DMS53 treated with DMSO at 0.1 percent for 48 hours (cell line): ENCODE measurements around the gene SETX.

ENCODE experiments used
- DNase-seq: peaks from one replicate; lab custom pipeline; 2025; ENCODE audit not compliant: unreplicated experiment; lab: John Stamatoyannopoulos, UW

Gene SETX

GRCh38 chr9:132240841-132241482, 113.8 kb downstream of the SETX start:
- DNase-seq, result peak; percentile 82

DNA sequence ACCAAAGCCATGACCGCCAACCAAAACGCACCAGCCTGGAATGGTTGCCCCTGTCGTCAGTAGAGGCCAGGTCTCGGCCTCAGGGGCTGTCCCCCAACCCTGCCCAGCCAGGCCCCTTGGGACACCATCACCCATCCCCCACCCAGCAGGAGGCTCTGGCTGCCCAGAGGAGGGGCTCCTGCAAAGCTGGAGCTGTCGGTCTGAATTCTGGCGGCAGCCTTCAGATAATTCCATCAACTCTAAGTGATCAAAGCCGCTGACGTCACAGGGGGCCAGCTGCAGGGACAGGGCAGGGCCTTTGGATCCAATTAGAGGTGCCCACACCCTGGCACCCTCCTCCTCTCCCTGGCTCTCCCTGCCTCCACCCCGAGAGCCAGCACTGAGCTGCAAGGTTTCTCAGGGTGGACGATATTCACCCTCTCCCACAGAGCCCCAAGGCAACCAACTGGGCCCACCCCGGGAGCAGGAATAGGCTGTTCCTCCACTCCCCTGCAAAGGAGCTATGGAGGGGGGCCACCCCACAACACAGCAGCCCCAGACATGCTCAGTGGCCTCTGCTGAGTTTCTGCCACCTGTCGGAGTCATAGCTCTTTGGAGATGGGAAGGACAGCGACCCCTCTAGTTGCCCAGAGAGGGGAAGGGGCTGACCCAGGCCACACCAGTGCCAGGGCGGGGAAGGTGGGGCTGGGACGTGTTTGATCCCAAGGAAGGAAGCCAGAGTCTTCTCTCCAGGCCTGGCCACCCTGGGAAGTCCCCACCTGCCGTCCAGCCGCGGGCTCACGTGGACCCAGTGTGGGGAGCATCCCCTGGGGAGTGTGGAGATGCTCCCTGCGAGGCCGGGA, 114.6 kb downstream of the SETX start:
- no peak for DNase-seq

DNA sequence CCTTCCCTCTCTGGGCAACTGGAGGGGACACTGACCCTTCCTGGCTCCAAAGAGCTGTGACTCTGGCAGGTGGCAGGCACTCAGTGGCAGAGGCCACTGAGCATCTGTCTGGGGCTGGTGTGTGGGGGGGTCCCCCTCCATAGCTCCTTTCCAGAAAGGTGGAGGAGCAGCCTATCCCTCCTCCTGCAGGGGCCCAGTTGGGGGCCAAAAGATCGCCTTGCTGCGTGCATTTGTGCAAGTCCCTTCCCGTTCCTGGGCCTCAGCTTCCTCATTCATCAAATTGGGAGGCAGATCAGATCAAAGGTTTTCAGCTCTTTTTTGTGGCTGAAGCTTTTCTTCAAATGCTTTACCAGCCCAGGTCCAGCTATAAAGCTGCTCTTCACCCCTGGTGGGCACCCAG, 115.3 kb downstream of the SETX start:
- no peak for DNase-seq

DNA sequence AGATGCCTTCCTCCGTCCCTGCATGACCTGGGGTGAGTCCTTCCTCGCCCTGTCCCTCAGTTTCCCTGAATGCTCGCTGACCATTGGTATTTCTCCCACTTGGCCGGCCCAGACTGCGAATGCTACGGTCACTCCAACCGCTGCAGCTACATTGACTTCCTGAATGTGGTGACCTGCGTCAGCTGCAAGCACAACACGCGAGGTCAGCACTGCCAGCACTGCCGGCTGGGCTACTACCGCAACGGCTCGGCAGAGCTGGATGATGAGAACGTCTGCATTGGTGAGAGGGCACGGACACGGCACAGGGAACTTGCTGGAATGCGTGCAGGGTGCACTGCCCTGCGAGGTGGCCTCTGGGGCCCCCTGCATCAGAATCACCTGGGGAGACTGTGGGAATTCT, 115.8 kb downstream of the SETX start:
- no peak for DNase-seq

- no peak for DNase-seq
Observed at GRCh38 chr9:132238026-132238972, 116.5 kb downstream of the SETX start.

- DNase-seq, result no peak
Observed at GRCh38 chr9:132237481-132237880, 117.3 kb downstream of the SETX start.

DNA sequence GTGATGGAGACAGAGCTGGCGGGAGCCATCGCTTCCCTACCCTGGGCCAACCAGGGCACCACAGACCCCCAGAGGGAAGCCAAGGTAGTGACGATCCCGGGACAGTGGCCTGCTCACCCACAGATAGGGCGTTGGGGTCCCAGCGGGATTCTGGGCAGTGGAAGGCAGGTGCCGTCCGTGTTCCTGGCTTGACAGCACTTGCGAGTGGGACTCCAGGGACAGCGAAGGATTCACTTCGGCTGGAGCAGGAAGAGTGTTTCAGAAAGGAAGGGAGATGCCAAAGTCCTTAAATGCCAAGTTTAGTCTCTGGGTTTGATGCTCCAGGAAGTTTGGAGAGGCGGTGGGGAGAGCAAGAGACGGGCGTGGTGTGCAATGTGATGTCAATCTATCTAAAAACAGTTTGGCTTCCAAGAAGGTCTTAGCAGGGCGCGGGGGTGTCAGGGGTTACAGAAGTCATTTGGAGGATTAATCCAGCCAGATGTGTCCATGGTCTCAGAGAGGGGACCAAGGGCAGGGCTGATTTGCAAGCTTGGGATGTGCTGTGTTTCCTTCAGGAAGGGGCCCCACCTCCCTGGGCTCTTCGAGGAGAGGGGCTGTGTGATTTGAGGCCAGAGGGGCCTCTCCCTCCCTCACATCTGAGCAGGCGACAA, 118.0 kb downstream of the SETX start:
- DNase-seq, result no peak

DNA sequence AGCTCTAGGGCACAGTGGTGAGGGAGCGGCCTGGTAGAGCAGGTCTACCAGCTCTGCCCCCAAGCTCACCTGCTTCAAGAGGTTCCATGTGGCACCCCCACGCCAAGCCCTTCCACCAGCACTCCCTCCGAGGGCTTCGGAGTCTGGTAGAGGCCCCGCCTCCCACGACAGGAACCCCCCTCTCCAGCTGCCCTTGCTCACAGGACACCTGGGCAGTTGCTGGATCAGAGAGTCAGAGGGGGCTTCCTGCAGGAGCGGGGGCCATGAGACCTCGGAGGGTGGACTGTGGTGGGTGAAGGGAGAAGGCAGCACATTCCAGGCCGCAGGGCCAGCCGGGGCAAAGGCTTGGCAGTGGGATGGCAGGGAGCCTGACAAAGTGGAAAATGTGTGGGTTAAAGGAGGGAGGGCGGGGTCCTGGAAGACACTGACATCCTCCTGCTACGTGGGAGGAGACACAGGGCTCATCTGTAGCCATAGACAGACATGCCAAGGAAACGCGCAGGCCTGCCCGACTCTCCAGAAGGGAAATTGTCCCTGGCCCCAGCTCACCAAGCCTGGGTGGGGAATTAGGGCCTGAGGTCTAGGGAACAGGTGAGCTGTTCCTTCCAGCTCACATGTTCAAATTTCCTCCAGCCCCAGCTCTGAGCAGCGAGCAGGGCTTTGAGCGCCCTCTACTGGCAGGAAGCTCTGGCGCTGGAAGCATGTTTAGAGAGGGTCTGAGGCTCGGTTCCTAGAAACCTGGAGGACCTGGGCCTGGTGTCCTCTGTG, 118.7 kb downstream of the SETX start:
- peak; percentile 62 for DNase-seq

- no peak for DNase-seq
Observed at GRCh38 chr9:132235125-132235524, 119.7 kb downstream of the SETX start.

DNA sequence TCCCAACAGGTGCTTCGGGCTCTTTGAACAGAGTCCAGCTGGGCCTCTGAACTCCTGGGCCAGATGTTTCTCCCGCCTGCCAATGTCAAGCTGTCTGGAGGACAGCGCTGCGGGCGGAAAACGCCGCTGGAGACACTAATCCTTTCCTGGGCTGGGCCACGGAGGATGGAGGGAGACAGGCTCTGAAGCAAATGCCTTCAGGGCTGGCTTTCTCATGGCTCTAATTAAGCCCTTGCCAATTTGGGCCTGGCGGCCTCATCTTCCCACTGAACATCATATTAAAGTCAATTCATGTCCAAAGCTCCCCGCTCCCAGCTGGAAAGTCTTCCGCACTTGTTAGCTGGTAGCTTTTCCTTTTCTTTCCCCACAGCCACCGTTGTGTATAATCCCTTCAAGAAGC, 120.3 kb downstream of the SETX start:
- no peak for DNase-seq

GRCh38 chr9:132233138-132233537, 121.6 kb downstream of the SETX start:
- no peak for DNase-seq

- DNase-seq, result no peak
Observed at GRCh38 chr9:132232522-132232921, 122.3 kb downstream of the SETX start.

GRCh38 chr9:132231019-132231701, 123.6 kb downstream of the SETX start:
- no peak for DNase-seq

DNA sequence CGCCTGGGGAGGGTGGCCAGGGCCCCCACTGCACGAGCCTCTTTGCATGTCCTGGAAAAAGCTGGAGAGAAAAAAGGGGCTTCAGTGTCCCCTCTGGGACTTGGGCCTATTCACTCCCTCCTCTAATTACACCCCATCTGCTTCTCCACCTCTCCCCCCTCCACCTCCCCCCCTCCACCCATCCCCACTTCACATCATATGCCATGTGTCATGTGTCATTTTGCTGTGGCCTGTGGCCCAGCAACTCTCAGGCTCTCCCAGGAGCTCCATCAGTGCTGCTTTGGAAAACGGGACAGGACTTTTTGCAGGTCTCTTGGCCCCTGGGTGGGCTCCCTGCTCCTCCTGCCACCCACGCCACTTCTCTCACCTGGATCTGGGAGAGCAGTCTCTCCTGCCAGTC, 124.2 kb downstream of the SETX start:
- no peak for DNase-seq

GRCh38 chr9:132228062-132228461, 126.7 kb downstream of the SETX start:
- no peak for DNase-seq

GRCh38 chr9:132226571-132227430, 128.0 kb downstream of the SETX start:
- DNase-seq, result no peak

- DNase-seq, result no peak
Observed at GRCh38 chr9:132224645-132225044, 130.1 kb downstream of the SETX start.

GRCh38 chr9:132221941-132222340, 132.8 kb downstream of the SETX start:
- DNase-seq, result no peak

GRCh38 chr9:132218208-132218607, 136.6 kb downstream of the SETX start:
- no peak for DNase-seq
